HEK293T (cell line): Measurements from ENCODE around the gene ODAD3.
"Not testable (repeated sequence)": the region's sequence is repeated elsewhere in the genome, so short reads cannot be mapped to it uniquely, and the experiment has no call there.

ENCODE experiments used
- ARNT ChIP-seq: fragments of 450-650 bp; IDR thresholded peaks from 2 replicates; pipeline ENCODE4 v1.6.1; 2017; ENCODE audit warnings: mild to moderate bottlenecking
- BHLHE40 ChIP-seq: fragments of 450-650 bp; IDR thresholded peaks from 2 replicates; pipeline ENCODE4 v1.6.1; 2016; ENCODE audit warnings: mild to moderate bottlenecking, moderate library complexity, borderline replicate concordance
- ELF4 ChIP-seq: fragments of 450-650 bp; IDR thresholded peaks from 2 replicates; pipeline ENCODE4 v1.6.1; 2017; ENCODE audit warnings: antibody characterized with exemption
- FOXA1 ChIP-seq: fragments of 450-650 bp; IDR thresholded peaks from 2 replicates; pipeline ENCODE4 v1.6.1; 2016; ENCODE audit warnings: mild to moderate bottlenecking
- FOXK2 ChIP-seq: fragments of 450-650 bp; IDR thresholded peaks from 2 replicates; pipeline ENCODE4 v1.6.1; 2016; ENCODE audit warnings: mild to moderate bottlenecking
- FOXM1 ChIP-seq: fragments of 450-650 bp; IDR thresholded peaks from 2 replicates; pipeline ENCODE4 v1.6.1; 2017; ENCODE audit warnings: mild to moderate bottlenecking, borderline replicate concordance
- HDGF ChIP-seq: fragments of 450-650 bp; IDR thresholded peaks from 2 replicates; pipeline ENCODE4 v1.6.1; 2017; ENCODE audit warnings: antibody characterized with exemption, borderline replicate concordance
- L3MBTL2 ChIP-seq: fragments of 450-650 bp; conservative IDR thresholded peaks from 2 replicates; pipeline ENCODE4 v1.6.1; 2016; ENCODE audit warnings: mild to moderate bottlenecking
- NFRKB ChIP-seq: fragments of 450-650 bp; IDR thresholded peaks from 2 replicates; pipeline ENCODE4 v1.6.1; 2016; ENCODE audit warnings: mild to moderate bottlenecking, moderate library complexity
- PKNOX1 ChIP-seq: fragments of 450-650 bp; IDR thresholded peaks from 2 replicates; pipeline ENCODE4 v1.6.1; 2016
- SP1 ChIP-seq: fragments of 450-650 bp; IDR thresholded peaks from 2 replicates; pipeline ENCODE4 v1.6.1; 2017
- SUZ12 ChIP-seq: fragments of 450-650 bp; IDR thresholded peaks from 2 replicates; pipeline ENCODE4 v1.6.1; 2016; ENCODE audit warnings: mild to moderate bottlenecking
- TARDBP ChIP-seq: fragments of 450-650 bp; IDR thresholded peaks from 2 replicates; pipeline ENCODE4 v1.6.1; 2016
- ZNF384 ChIP-seq: fragments of 450-650 bp; IDR thresholded peaks from 2 replicates; pipeline ENCODE4 v1.6.1; 2016

GRCh38 chr19:11406703-11407236 lies 28.2 kb downstream of the ODAD3 start:
- TF ChIP-seq SUZ12, FOXA1, FOXM1, PKNOX1, ELF4, HDGF, BHLHE40, ZNF384, L3MBTL2, SP1, NFRKB, TARDBP, FOXK2, ARNT: not testable (repeated sequence)
